ENCODE results near the gene PAQR5.

- TF ChIP-seq MAX (IDR thresholded peaks at IDR 0.05): no peak
- TF ChIP-seq, protein P1, sequence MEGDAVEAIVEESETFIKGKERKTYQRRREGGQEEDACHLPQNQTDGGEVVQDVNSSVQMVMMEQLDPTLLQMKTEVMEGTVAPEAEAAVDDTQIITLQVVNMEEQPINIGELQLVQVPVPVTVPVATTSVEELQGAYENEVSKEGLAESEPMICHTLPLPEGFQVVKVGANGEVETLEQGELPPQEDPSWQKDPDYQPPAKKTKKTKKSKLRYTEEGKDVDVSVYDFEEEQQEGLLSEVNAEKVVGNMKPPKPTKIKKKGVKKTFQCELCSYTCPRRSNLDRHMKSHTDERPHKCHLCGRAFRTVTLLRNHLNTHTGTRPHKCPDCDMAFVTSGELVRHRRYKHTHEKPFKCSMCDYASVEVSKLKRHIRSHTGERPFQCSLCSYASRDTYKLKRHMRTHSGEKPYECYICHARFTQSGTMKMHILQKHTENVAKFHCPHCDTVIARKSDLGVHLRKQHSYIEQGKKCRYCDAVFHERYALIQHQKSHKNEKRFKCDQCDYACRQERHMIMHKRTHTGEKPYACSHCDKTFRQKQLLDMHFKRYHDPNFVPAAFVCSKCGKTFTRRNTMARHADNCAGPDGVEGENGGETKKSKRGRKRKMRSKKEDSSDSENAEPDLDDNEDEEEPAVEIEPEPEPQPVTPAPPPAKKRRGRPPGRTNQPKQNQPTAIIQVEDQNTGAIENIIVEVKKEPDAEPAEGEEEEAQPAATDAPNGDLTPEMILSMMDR (IDR thresholded peaks at IDR 0.05 in 2 of 3, conservative IDR thresholded peaks at IDR 0.05 in 1 of 3; ENCODE audit: borderline replicate concordance in 1 of 3, insufficient read depth in 1 of 3, low read depth in 2 of 3, low read length in 2 of 3): no peak
- TF ChIP-seq POLR2A (IDR thresholded peaks at IDR 0.05; ENCODE audit: borderline replicate concordance, extremely low read depth, insufficient read depth, insufficient read length): no peak
Observed at GRCh38 chr15:69316291-69316690, 17.6 kb downstream of the PAQR5 start.

Measured in HCT116 (cell line).